Activated naive CD4-positive, alpha-beta T cell treated with anti-CD3 and anti-CD28 coated beads, Interleukin-2, amount 50 U/mL, for 72 hours (primary cell): ENCODE measurements around the gene TMEM255B. TPM values are rescaled to one million over a fixed set of nuclear protein-coding genes. Genes with fewer than 3 reads are reported as not detected.

Experiments
- ATAC-seq, 2 donors: fragments of 150-1000 bp; cut with Tn5 transposase; 2 replicates each; pipeline ENCODE4 v1.10.0; 2021; ENCODE audit warnings: mild to moderate bottlenecking in 2 of 2, moderate library complexity in 2 of 2
- DNase-seq, 2 donors: peaks; one replicate each; pipeline ENCODE4 v3.0.0; 2021 to 2022; ENCODE audit warnings: low spot score in 2 of 2
- H3K27ac Mint-ChIP-seq, 2 donors: one replicate each; pipeline ENCODE4 v1.8.0; 2022; ENCODE audit warnings: mild to moderate bottlenecking in 2 of 2, mixed read lengths in 2 of 2
- H3K36me3 Mint-ChIP-seq, 2 donors: one replicate each; pipeline ENCODE4 v1.8.0; 2022; ENCODE audit warnings: mixed read lengths in 2 of 2
- H3K9me3 Mint-ChIP-seq, 2 donors: one replicate each; pipeline ENCODE4 v1.8.0; 2022; ENCODE audit warnings: mixed read lengths in 2 of 2
- total RNA-seq, 2 donors: library from RNA; stranded (reverse); gene quantifications; one replicate each; pipeline ENCODE4 v1.2.3, GENCODE V29; 2022

Gene TMEM255B
- total RNA-seq, 2 donors from 2014 or later, result 1.8 to 2.9 TPM

DNA sequence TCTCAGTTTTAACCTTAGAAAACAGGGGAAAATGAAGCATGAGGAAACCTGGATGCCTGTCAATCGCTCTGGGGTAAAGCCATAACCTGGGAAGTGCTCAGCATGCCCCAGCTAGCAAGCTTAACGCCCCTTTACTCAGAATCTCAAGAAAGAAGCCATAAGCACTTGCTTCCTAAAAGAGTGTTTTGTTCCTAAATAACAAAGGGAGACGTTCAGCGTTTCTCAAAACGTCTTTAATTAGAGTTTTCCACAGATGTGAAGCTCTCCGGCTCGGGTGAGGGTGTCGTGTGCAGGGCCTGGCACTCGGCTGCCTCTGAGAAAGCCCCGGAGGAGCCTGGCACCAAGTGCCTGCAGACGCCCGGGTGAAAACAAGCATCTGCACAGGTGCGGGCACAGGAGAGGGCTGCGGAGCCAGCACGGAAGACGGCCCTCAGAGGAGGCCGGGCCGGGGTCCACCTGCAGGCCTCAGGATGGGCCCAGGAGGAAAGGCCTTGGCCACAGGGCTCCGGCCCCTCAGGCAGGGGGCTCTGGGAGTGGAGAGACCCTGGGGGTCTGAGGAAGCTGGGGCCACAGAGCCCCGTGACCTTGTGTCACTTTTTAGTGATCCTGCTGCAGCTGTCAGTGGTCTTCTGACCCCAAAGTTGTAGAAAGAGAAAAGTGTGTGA is 98.6 kb downstream of the TMEM255B start:
- peaks cover 12 to 13% of the 10 kb centered on the region in 2 donors for H3K9me3 Mint-ChIP-seq
- ATAC-seq (no peak), DNase-seq (peak in 1 of 2 donors; percentile 26)
- H3K36me3 Mint-ChIP-seq, result peaks cover 4 to 7% of the 10 kb centered on the region in 2 donors
- no peak overlapping the region for H3K27ac Mint-ChIP-seq

DNA sequence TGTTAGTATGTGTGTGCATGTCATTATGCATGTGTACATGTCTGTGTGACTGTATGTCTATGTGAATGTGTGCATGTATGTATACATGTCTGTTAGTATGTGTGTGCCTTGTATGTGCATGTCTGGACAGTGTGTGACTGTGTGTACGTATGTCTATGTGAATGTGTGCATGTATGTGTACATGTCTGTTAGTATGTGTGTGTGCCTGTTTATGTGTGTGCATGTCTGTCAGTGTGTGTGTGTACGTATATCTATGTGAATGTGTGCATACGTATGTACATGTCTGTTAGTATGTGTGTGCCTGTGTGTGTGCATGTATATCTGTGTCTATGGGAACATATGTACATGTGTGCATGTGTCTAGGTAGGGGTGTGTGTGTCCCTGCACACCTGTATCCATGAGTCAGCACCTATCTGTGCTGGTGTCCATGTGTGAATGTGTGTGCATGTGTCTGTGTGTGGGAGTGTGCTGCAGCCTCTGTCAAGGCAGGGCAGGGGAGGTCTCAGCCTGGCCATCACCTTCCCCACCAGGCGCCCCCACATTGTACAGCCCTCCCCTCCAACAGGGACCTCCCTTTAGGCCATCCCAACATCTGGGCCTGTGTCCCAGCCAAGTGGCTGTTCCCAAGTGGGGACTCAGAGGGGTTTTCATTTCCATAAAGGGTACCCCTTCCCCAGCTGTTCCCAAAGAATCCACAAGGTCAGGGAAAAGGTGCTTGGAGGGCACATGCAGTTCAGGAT is 100.5 kb downstream of the TMEM255B start:
- no peak for ATAC-seq
- peak in 1 of 2 donors; percentile 40 for DNase-seq
- no peak overlapping the region for H3K27ac Mint-ChIP-seq
- peaks cover 8 to 9% of the 10 kb centered on the region in 2 donors for H3K36me3 Mint-ChIP-seq
- peaks cover 12 to 13% of the 10 kb centered on the region in 2 donors for H3K9me3 Mint-ChIP-seq

DNA sequence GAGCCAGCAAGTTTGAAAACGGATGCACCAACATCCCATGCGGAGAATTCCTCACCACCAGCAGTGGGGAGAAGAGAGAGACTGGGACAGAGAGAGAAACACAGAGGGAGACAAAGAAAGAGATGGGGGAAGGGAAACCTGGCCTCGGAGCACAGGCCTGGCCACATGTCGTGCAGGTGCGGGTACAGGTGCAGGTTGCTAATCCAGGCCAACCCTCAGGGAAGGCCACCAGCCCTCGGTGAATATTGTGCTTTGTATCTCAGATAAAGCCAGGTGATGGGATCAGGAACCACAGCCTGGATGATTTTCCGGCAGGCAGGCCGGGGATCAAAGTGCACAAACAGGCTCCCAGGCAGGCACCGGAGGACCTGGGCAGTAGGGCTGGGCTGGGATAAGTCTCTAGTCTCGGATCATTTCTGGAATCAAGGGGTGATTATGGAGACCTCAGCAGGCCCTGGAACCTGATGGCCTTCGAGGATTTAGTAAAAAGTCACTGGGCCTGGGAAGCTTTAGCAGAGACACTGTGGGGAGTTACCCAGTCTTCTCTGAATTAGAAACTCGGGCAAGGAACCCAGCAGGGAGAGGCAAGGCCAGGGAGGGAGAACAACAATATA is 101.1 kb downstream of the TMEM255B start:
- peaks cover 12 to 13% of the 10 kb centered on the region in 2 donors for H3K9me3 Mint-ChIP-seq
- ATAC-seq (no peak), DNase-seq (peak in 1 of 2 donors; percentile 25)
- peaks cover 11% of the 10 kb centered on the region in 2 donors for H3K36me3 Mint-ChIP-seq
- no peak overlapping the region for H3K27ac Mint-ChIP-seq

DNA sequence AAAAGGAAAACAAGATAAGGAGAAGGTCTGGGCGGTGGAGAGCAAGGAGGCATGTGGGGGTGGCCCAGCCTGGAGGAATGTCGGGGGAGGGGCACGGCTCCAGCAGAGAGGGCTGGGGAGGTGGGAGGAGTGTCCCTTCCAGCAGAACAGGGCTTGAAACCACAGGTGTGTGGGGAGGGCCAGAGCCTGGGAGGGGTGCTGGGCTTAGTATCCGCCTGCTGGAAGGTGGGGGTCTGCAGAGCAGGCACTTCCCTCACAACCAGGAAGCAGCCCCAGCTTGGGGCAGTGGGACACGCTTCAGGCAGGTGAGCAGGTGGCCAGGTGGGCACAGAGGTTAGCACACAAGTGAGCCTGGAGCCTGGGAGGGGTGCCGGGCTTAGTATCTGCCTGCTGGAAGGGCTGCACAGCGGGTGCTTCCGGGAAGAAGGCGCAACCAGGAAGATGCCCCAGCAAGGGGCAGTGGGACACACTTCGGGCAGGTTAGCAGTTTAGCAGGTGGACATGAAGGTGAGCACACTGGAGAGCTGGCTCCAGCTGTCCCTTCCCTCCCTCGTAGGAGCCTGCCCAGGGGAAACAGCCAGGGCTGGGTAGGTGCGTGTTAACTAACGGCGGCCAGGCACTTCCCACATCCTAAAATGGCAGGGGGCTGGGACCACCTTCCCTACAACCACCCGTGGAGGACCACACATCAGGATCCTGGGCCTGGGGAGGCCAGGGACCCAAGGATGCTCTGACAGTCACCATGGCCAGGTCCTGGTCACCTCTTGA is 101.8 kb downstream of the TMEM255B start:
- ATAC-seq (no peak), DNase-seq (peak in 1 of 2 donors; percentile 48)
- H3K9me3 Mint-ChIP-seq, result peaks cover 12 to 13% of the 10 kb centered on the region in 2 donors
- H3K27ac Mint-ChIP-seq, result no peak overlapping the region
- H3K36me3 Mint-ChIP-seq, result peaks cover 11% of the 10 kb centered on the region in 2 donors

DNA sequence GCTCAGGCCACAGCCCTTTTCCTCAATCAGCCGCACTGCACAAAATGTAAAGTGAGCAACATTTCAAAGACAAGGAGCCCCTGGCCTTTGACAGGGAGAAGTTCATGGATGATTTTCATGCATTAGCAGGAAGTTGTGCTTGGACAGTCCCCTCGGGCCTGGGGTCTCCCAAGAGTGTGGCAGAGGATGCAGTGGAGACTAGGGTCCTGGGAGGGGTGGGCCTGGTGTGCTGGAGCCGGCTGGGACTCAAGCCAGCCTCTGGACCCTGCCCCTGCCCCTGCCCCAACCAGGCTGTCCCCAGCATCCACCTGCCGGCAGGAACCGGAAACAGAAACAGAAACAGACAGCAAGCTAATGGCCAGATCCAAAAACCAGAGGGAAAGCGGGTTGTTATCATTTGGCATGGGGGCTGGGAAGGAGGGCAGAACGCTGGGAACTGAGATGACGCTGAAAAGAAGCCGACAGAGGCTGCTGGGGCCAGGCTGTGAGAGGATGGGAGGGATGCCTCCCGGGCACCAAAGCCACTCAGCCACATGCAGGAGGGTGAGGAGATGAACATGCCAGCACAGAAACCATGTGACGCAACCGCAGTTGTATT is 102.5 kb downstream of the TMEM255B start:
- DNase-seq, result no peak
- Mint-ChIP-seq H3K36me3 (peaks cover 11% of the 10 kb centered on the region in 2 donors), H3K27ac (no peak overlapping the region), H3K9me3 (peaks cover 12 to 13% of the 10 kb centered on the region in 2 donors)
- ATAC-seq, result no peak

DNA sequence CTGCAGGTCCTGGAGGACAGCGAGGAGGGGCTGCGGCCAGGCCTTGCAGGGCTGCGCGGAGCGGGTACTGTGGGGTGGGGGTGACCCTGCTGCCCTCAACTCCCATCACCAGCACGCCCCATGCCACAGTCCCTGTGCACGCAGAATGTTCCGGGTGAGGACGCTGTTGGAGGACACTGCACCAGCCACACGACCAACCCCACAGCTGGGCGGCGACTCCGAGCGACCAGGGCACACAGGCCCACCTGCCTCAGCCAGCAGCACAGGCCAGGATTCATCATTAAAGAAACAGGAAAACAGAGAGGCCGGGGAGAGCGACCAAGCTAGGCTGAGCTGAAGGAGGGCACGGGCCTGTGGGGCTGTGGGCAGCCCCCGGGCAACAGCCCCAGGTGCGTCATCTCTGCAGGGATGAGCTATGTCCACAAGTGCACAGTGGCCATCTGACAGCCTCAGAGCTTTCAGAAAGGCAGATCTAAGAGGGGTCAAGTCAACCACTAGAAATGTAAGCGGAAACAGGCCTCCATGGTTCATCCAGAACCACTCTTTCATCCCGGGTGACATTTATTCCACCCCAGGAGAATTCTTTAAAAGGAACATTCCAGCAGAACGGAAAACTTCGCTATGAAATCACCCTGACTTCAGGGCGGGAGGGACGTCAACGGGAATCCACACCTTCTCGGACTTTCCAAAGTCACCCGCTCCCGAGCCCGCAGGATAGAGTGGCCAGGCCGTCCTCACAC is 103.3 kb downstream of the TMEM255B start:
- no peak overlapping the region for H3K27ac Mint-ChIP-seq
- peaks cover 11% of the 10 kb centered on the region in 2 donors for H3K36me3 Mint-ChIP-seq
- peaks cover 12 to 13% of the 10 kb centered on the region in 2 donors for H3K9me3 Mint-ChIP-seq
- DNase-seq (peak in 1 of 2 donors; percentile 33), ATAC-seq (no peak)

DNA sequence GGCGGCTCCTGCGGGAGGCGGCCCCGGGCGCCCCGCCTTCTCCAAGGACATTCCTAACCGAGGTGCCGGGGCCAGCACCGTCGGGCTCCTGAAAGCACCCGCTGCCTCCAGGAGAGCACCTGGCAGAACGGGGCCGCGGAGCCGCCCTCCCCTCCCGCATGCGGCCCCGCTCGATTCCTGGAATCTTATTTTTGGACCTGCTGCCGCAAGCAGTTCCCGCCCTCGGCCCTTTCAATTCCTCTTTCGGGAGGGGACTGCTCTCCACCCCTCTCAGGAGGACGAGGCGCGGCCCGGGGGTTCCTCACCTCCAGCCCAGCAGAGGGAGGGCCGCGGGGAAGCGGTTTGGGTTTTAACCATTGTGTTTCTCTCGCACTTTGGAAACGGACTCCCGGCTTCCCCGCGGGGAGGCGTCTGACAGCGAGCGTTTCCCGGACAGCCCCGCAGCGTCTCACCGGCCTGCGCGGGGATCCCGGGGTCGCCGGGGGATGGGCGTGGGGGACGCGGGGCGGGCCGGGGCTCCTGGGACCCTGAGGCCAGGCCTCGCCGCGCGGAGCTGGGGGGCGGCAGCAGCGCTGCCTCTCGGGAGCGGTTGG is 104.0 kb downstream of the TMEM255B start:
- H3K27ac Mint-ChIP-seq, result no peak overlapping the region
- H3K9me3 Mint-ChIP-seq, result peaks cover 12 to 13% of the 10 kb centered on the region in 2 donors
- DNase-seq, result peak in 1 of 2 donors; percentile 53
- H3K36me3 Mint-ChIP-seq, result peaks cover 11% of the 10 kb centered on the region in 2 donors
- ATAC-seq, result peak; percentile 31 to 56

DNA sequence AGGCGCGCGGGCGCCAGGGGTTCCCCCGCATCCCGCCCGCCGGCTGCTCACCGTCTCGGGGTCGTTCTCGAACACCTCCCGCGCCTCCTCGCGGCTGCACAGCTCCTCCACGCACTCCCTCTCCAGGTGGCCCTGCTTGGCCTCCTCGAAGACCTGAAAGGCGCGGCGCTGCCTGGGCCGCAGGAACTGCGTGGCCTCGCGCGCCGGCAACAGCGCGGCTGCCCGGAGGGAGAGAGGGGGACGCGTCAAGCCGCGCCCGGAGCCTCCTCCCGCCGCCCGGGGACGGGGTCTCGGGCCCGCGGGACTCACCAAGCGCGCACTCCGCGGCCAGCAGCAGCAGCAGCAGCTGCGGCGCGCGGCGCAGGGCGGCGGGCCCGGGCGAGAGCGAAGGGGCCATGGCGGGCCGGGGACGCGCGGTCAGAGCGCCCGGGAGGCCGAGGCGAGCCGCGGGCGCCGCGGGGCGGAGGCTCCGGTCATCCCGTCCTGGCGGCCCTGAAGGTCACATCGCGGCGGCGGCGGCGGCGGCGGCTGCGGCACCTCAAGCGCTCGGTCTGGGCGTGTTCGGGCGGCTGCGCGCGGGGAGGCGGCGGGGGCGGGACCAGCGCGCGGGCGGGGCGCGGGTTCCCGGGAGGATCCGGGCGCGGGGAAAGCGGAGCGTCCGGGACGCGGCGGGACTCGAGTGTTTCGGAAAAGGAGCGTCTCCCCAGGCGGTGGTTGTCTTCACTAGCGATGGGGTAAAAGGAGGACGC is 104.7 kb downstream of the TMEM255B start, which contains the start of gene GAS6:
TSS of gene GAS6 (minus strand) at position 553 of the 749 bp plus-strand sequence. CDS start at position 397, 156 bp downstream.
- Mint-ChIP-seq H3K9me3 (peaks cover 9% of the 10 kb centered on the region in 2 donors), H3K27ac (no peak within 1 kb of the TSS), H3K36me3 (peaks cover 11% of the 10 kb centered on the region in 2 donors)
- peak in 1 of 2 donors; percentile 54 for DNase-seq
- peak; percentile 66 to 69 for ATAC-seq

DNA sequence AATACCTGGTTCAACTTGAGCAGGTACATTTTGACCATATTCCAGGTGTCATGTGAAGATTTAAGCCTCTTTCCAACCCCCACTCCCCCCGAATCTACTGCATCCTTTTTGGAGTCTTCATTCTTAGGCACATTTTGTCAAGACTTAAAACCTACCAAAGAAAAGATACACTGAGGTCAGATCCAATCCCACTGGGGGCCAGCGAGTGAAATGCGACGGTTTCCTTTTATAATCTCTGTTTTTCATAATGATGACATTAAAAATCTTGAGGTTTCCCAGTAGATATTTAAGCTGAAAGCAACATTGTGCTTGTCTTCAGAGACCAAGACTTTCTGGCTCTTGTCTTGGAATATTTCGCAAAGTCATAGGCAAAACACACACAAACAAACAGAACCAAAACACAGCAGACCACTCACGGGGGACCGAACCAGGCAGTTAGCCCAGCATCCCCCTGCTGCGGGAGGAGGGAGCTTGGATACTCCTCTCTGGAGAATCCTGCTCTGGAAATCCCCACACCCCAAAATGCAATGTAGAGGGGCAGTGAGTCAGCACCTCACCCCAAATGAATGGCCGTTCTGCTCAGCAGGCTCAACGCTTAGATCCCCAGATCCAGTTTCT is 105.4 kb downstream of the TMEM255B start:
- ATAC-seq (peak in 1 of 2 donors; percentile 12), DNase-seq (no peak)
- peaks cover 11% of the 10 kb centered on the region in 2 donors for H3K36me3 Mint-ChIP-seq
- no peak overlapping the region for H3K27ac Mint-ChIP-seq
- peaks cover 2% of the 10 kb centered on the region in 2 donors for H3K9me3 Mint-ChIP-seq

DNA sequence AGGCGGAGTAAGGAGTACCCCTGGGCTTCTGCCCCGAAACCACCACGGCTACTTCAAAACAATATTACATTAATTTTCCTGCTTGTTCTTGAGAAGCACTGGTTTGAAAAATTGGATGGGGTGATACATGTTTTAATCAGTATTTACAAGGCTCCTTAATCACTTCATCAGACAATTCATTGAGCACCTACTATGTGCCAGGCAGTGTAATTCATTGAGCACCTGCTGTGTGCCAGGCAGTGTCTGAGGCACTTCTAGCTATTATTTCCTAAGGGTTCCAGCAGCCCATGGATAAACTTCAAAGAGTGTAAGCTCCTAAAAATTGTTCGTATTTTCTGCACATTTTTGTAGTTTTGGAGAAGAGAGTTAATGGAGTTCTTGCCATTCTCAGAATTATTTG is 106.4 kb downstream of the TMEM255B start:
- Mint-ChIP-seq H3K36me3 (peaks cover 11% of the 10 kb centered on the region in 2 donors), H3K27ac (no peak overlapping the region), H3K9me3 (no peaks in the 10 kb centered on the region)
- ATAC-seq (no peak), DNase-seq (no peak)

Other genes starting within 250 kb of the TMEM255B start
- gene TFDP1, start 174.5 kb upstream of the TMEM255B start, total RNA-seq, result 100 to 1,000 TPM in 1 of 2 donors, 10 to 100 TPM in 1; 95.1 to 173 TPM
- not detected for gene ATP4B, start 101.0 kb upstream of the TMEM255B start, total RNA-seq
- under 1 TPM in 1 of 2 donors, not detected in 1; 0.23 TPM for gene GRK1, start 92.0 kb upstream of the TMEM255B start, total RNA-seq
- 1 to 10 TPM in 1 of 2 donors, under 1 TPM in 1; 0.45 to 1.2 TPM for gene GAS6, start 104.8 kb downstream of the TMEM255B start, total RNA-seq
- 1 to 10 TPM in 1 of 2 donors, under 1 TPM in 1; 0.61 to 3.6 TPM for gene C13orf46, start 214.8 kb downstream of the TMEM255B start, total RNA-seq